AG20443 (cell line): ENCODE results near the gene GIPC2.
"Not testable (repeated sequence)": the region's sequence is repeated elsewhere in the genome, so short reads cannot be mapped to it uniquely, and the experiment has no call there.

Experiments used
- DNase-seq: peaks from one replicate; pipeline ENCODE4 v3.0.0; 2012; ENCODE audit warnings: low spot score, mixed read lengths

GIPC2 gene

DNA sequence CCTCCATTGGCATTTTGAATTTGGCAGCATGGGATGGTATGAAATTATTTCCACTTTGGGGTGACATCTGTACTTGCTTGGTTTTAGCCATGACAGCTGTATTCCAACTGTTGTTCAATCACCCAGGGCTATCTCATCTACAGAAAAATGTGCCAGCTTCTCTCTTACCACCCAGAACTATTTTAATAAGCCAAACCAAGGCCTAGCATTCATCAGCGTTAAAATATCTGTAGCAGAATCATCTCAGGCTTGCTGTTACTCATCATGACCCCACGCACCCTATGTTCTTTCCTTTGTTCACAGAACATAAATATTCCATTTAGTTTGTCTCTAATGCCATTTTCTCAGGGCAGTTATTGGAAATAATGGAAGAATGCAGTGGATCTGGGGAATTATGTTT, 49.8 kb downstream of the GIPC2 start:
- peak; percentile 43 for DNase-seq

DNA sequence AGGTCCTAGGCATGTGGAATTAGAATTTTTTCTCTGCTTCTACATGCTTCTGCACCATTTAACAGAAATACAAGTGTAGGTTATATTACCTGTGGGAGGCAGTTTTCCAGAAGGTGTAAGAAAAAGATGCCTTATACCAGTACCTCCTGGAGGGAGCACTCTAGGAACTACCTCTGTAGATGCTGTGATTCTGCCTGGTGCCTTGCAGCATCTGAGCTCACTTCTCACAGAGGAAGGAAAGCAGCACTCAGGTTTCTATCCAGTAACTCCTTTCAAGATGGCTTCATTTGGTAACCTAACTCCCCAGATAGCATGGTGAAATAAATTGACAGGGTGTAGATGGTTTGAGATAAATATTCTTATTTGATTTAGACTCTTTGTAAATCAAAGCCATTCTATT, 50.3 kb downstream of the GIPC2 start:
- DNase-seq: no peak

DNA sequence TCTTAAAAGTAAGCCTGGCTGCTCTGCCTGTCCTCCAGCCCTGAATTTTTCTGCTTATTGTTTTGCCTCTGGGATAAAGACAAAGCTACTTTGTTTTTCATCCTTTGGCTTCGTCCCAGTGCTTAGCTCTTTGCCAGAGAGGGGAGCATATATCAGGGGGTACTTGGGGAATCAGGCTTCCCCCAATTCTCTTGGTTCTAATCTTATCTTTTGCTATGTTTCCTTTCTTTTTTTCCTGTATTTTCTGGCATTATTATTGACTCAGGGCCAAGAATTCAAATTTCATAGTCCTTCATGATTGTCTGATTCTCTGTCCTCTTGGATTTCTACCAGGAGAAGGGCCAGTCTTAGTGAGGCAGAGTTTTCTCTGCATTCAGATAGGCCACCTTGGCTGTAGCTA, 51.2 kb downstream of the GIPC2 start:
- no peak for DNase-seq

DNA sequence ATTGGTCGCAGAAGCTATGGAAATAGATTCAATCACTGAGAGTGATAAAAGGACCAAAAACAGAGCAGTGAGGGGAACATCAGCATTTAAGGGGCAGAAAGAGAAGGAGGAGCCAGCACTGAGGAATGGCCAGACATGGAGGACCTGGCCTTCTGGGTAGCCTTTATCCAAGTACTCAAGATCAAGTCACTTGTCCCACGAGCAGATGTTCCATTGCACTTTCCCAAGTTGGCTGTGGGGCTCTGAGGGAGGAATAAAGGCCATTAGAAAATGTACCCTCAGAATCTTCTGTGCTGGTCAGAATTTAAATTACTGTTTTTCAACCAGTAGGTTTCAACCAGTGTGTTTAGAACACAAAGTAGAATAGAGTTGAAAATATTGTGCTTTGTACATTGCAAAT, 55.3 kb downstream of the GIPC2 start:
- DNase-seq: no peak

DNA sequence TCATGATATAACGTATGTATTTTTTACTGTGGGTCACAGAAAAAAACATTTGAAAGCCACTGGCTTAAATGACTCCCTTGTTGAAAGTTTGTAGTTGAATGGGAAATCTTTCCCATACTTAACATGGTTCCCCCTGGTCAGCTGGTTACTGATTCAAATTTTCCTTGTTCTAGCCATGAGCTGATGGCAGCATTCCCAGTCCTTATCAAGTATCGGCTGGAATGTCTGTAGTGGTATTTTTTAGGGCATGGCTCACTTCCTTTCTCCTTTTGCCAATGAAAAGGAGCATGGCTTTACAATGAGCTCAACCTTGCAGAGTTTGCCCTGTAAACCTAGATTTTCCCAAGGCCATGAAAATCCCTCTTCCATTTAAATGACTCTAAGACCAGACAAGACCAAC, 55.7 kb downstream of the GIPC2 start:
- DNase-seq: peak; percentile 77

DNA sequence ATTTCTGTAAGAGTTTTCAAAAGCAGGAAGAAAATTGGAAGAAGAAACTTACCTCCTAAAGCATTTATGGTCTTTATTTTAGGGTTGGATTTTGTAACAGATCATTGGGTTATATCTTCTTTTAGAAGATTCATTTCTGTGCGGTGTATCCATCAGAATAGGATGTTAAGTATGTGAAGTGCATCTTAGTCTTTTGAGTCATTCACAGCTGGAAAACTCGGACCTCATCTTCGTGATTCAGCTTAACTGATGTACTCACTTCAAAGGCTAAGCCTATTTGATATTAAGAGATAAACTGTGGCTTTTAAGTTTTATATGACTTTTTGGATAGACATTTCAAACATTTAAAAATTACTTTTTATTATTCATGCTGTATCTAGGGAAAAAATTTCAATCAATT, 56.3 kb downstream of the GIPC2 start:
- peak; percentile 51 for DNase-seq

DNA sequence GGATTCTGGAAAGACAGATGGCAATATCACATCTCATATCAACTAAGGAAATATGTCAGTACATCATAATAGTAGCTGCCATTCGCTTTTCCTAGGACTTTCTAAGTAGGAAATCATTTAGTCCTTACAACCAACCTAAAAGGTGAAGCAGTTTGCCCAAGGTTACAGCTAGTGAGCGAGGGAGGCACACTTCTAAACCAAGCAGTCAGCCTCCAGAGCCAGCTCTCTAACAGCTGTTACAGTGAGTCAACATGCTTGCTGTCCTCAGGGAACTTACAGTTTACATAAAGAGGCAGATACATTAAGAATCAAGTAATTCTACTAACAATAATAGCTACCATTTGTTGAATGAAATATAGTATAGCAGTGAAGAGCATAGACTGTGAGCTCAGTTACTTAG, 57.1 kb downstream of the GIPC2 start:
- no peak for DNase-seq

DNA sequence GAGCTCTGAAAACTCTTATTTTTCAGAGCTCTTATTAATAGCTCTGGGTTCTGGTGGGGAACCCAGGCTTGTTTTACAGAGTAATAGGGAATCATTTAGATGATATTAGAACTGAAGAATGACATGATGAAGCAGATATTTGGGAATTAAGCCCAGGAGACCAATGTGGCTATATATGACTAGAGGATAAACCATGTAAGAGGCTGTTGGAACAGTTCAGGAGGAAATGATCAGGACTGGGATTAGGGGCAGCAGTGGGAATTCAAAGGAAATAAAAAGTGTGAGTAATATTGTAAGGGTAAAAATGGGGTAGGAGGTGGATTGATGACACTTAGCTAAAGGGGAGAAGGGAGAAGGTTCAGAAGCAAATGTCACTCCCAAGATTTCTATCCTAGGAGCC, 58.6 kb downstream of the GIPC2 start:
- DNase-seq: peak; percentile 35

DNA sequence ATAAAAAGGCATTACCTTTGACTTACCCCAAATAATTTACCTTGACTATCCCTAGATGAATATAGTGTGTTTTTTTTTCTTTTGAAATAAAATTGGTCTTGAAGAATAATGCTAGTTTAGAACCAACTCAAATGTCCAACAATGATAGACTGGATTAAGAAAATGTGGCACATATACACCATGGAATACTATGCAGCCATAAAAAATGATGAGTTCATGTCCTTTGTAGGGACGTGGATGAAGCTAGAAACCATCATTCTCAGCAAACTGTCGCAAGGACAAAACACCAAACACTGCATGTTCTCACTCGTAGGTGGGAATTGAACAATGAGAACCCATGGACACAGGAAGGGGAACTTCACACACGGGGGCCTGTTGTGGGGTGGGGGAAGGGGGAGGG, 63.9 kb downstream of the GIPC2 start:
- DNase-seq: not testable (repeated sequence)

DNA sequence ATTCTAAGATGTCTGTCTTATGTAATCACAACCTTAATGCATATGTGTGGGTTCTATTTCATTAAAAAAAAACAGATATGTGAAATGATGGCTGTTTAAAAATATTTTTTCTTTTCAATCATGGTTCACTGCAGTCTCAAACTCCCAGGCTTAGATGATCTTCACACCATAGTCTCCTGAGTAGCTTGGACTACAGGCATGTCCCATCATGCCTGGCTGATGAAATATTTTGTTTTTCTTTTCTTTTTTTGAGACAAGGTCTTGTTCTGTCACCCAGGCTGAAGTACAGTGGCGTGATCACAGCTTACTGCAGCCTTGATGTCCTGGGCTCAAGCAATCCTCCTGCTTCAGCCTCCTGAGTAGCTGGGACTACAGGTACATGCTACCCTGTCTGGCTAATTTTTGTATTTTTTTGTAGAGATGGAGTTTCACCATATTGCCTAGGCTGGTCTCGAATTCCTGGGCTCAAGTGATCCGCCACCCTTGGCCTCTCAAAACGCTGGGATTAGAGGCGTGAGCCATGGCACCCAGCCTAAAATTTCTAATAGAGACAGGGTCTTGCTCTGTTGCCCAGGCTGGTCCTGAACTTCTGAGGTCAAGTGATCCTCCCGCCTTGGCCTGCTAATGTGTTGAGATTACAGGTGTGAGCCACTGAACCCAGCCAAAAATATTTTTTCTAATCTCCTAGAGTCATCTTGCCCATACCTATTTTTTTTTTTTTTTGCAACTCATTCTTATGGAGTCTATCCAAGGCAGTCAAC, 67.6 kb downstream of the GIPC2 start:
- DNase-seq: no peak

DNA sequence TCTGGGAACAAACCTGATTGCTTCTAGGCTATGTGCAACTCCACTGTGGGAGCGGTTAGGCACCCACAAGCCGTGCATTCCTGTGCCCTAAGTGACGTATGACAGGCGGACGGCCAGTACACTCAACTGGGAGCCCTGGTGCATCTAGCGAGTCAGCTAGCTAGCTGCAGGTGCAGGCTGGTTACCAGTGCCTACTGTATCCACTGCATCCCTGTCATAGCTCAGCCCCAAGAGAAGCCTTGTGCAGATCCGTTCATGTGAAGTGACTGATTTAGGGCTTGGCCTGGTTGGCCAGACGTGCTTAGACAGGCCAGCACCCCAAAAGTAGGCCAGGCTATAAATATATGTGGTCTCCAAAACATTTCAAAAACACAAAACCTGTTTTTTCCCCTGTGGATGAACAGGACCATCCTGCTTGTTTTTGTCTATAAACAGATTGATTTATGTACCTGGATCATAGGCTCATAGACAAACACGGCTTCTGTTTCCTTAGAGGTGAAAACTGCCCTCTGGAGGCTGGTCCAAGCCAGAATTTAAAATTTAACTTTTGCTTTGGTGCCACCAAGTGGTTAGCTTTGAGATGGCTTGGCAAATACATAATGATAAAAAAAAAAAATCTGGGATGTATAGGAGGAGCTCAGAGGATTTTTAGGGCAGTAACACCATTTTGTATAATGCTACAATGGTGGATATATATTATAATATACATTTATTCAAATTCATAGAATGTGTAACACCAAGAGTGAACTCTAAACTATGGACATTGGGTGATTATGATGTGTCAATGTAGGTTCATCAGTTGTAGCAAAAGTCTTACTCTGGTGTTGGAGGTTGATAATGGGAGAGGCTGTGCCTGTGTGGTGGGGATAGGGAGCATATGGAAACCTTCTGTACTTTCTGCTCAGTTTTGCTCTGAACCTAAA, 68.5 kb downstream of the GIPC2 start:
- peak; percentile 67 for DNase-seq

DNA sequence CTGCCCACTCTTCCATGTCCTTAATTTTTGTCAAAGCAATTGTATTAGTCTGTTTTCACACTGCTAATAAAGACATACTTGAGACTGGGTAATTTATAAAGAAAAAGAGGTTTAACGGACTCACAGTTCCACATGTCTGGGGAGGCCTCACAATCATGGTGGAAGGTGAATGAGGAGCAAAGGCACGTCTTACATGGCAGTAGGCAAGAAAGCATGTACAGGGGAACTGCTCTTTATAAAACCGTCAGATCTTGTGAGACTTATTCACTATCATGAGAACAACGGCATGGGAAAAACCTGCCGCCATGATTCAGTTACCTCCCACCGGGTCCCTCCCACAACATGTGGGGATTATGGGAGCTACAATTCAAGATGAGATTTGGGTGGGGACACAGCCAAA, 74.7 kb downstream of the GIPC2 start:
- DNase-seq: not testable (repeated sequence)

DNA sequence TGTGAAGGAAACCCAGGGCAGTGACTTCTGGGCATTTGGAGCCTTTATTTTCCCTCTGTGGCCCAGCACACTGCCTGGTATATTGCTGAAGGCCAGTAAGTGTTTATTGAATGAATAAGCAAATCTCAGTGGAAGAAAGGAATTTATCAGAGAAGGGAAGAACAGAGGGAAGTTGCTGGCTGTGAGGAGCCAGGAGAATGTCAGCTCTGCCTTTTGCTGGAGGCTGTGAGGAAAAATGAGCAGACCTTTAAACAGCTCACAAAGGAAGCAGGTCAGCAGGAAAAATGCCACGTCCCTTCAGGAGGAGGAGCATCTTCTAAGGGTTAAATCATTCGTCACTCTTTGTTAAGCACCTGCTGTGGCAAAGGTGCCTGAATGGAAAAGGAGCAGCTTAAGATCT, 75.9 kb downstream of the GIPC2 start:
- DNase-seq: no peak

DNA sequence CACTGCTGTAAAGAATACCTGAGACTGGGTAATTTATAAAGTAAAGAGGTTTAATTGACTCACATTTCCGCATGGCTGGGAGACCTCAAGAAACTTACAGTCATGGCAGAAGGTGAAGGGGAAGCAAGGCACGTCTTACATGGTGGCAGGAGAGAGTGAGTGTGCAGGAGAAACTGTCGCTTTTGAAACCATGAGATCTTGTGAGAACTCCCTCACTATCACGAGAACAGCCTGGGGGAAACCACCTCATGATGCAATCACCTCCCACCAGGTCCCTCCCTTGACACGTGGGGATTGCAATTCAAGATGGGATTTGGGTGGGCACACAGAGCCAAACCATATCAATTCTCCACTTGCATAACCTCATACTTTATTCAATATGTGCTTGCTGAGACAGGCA, 76.6 kb downstream of the GIPC2 start:
- DNase-seq: no peak

DNA sequence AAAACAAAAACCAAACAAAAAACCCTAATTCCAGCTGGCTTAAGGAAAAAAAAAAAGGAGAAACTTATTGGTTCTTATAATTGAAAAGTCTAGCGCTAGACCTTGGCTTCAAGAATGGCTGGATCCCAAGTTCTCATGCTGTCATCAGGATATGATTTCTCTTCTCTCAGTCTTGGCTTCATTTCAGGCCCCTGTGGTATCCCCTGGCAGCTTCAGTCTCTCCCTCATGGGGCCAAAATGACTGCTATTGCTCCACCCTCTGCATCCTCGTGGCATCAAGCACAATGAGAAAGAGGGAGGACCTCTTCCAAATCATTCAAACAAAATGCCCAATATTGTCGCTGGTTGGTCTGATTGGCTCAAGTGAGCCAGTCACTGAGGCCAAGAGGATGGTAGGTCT, 80.7 kb downstream of the GIPC2 start:
- DNase-seq: no peak

DNA sequence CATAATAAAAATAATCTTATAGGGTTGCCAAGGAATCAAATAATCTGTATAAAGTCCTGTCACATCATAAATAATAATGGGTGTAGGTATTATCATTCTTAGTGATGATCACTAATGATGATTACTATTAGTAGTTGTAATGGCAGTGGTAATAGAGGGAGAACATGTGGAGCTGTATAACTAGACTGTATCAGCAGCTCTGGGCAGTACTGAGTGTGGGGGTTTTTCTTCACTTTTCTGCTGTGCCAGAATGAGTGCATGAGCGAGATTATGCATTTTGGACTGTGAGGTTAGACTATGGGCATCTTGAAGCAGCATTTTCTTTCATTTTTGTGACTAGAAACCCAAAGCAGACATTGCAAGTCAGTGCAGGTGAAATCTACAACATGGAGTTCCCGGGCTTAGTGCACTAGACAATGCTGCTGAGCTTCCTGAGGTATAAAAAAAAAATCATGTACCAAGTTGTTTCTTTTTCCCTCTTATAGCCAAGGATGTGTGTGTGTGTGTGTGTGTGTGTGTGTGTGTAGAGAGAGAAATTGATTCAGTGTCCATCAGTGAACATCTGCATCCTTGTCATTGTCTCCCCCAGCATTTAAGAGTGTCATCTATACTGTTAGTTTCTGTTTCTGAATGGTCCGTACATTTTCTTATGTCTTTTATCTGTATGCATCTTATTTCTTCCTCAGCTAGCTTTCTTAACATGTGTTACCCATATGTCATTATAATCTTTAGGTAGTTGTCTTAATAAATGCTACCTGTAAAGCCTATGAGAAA, 86.6 kb downstream of the GIPC2 start:
- DNase-seq: no peak

DNA sequence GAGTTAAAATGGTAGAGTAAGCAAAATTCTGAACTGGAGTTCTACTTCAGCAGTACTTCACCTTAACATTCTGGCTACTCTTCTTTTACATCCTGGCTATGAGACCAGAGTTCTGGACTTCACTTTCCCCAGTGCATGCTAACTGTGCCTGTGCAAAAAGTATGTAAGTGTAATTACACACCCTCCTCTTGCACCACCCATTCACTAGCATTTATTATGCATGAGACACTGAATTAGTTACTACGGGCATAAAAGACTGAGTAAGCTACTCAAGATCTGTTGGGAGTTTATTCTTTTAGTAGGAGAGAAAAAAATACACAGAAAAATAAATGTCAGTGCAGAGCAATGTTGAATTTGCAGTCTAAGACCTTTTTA, 87.2 kb downstream of the GIPC2 start:
- no peak for DNase-seq

DNA sequence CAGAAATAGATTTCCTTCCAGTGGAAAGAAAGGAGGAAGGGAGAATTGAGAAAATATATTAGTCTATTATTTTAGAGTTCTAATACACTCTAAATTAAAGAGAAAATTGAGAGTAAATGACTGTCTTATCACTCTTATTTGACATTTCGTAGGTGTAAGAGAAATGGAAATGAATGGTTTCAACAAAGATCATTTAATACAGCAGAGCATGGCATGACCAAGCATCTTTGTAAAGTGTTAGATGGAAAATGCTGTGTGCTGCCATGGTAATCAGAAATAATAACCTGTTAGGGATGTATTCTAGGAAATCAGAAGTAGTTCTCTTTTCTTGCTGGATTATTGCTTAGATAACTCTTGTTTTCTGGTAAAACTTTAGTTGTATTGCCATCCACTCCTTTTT, 90.9 kb downstream of the GIPC2 start:
- DNase-seq: no peak

DNA sequence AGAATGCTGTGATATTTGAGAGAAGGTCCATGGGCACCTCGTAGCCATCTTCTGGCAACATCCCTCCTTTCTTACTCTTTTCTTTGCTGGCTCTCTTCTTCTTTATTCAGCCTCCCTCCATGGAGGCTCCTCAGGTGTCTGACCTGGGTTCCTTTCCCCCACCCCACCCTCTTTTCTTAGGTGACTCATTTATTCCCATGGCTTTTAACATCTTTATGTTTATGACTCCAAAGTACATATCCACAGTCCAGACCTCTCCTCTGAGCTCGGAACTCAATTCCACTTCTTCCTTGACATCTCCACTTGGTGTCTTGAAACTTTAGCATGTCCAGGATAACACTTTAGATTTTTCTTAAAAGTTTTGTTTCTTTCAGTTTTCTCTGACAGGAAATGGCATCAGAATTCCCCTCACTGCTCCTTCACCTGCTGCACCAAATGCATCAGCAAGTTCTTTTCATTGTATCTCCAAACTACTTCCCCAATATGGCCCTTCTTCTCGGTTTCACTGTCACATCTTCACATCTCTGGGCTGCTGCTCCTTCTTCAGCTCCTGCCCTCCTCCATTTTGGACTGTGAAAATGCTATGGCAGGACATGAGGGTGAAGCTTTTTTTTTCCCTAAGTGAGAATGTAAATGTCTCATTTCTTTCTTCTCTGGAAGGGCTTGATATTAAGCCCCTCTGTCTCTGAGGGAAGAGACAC, 95.9 kb downstream of the GIPC2 start:
- DNase-seq: no peak

DNA sequence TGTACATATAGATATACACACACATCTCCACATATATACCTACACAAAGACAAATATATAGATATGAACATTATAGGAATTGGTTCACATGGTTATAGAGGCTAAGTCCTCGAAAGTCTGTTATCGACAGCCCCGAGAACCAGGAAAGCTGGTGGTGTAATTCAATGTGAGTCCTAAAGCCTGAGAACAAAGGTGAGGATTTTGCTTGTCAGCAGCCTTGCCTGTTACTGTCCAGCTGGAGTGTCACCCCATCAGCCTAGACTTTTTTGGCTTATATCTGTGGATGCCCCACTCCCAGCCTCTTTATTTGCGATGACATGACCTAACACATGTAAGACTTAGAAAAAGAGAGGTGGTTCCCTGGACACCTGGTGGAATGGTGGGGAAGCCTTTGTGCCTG, 97.0 kb downstream of the GIPC2 start:
- DNase-seq: no peak

DNA sequence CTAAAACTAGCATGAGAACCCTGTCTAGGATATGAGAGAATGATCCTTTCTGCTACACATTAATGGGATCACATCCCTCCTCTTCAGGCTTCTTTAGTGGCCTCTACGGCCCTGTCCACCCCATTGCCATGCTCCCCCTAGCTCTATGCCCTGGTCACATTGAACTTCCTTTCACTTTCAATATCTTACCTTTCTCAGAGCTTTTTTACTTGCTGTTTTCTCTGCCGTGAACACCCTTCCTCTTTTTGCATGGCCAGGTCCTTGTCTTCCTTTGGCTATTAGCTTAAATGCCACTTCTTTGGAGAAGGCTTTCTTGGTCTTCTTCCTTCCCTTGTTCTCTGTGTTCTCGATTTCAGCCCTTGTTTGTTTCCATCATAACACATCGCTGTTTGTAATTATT, 97.4 kb downstream of the GIPC2 start:
- DNase-seq: no peak

DNA sequence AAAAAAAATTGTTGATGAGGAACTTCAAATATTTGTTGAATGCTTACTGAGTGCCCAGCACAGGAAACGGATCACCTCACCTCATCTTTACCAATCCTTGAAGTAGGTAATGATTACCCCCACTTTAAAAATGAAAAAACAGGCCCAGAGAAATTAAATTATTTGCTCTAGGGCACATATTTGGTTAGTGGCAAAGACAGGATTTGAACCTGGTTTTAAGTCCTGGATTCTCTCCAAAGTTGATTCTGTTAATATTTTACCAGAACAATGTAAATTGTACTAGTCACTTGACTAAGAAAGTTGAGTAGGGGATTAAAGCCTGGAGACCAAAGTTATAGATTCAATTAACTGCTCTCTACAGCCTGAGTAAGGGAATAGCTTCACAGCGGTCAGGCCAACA, 97.9 kb downstream of the GIPC2 start:
- no peak for DNase-seq
